GM12874 (cell line): ENCODE measurements around the gene PSMA4.

Experiments
- CTCF ChIP-seq: IDR thresholded peaks from 2 replicates; pipeline ENCODE4 v1.5.1; 2011; ENCODE audit warnings: low read depth, mild to moderate bottlenecking, control low read depth, low read length, moderate library complexity; ENCODE audit not compliant: insufficient read depth

Gene PSMA4

DNA sequence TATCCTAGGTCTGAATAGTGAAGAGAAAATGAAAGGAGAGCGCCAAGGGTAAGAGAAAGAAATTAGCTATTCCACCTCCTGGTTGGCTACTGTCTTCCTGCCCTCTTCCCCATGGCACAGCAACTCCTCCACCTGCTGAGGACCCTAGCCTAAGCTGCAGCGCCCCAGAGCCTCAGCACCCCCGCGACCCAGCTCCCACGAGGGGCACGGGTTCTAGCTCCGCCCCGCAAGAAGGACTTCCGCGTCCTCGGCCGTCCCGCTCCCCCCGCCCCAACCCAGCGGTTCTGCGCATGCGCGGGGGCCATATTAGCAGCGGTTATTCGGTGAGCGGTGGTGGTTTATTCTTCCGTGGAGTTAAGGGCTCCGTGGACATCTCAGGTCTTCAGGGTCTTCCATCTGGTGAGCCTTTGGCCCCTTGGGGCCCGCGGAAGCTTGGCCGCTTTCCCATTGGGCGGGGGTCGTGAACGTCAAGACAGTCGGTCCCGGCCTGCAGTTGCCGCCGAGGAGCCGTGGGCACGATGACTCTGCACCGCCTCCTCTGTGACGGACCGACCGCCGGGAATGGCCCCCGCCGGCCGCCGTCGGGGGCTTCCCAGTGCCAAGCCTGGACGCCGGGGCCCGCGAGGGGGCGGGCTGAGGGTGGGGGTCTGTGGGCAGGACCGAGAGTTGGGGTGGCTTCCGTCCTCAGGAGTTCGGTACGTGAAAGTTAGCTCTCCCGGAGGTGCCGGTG, at the start of gene PSMA4:
TSS of gene PSMA4 (plus strand) at position 304 of the 730 bp plus-strand sequence. CDS start 1,484 bp downstream, outside the sequence.
- TF ChIP-seq CTCF: peak; percentile 17; the same call in 1 of the 2 replicates

DNA sequence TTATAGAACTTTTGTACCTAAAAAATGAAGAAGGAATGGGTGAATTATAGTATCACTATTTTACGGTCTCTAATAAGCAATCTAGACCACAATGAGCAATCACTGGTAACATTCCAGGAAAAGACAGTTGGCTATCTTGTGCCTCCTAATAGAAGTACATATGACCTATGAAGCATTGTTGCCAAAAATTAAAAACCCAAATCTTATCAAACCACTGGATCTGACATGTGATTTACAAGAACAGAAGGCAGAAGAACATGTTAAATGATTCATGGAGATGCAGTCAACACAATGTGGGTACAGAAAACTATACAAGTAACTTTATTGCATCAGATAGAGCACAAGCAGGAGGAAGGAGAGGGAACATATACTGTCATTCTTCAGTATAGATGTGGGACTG, 47.4 kb upstream of the PSMA4 start:
- no peak for TF ChIP-seq CTCF

DNA sequence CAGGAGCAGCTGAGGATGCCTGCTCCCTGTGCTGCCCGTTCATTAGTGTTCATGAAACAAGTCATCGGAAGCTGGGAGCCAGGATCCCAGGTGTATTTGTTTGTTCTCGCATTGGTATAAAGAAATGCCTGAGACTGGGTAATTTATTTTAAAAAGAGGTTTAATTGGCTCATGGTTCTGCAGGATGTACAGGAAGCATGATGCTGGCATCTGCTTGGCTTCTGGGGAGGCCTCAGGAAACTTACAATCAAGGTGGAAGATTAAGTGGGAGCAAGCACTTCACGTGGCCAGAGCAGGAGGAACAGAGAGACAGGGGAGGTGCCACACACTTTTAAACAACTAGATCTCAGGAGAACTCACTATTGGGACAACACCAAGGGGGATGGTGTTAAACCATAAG, 38.4 kb upstream of the PSMA4 start:
- TF ChIP-seq CTCF: no peak

- TF ChIP-seq CTCF: no peak
Observed at GRCh38 chr15:78502641-78503040, 37.6 kb upstream of the PSMA4 start.

DNA sequence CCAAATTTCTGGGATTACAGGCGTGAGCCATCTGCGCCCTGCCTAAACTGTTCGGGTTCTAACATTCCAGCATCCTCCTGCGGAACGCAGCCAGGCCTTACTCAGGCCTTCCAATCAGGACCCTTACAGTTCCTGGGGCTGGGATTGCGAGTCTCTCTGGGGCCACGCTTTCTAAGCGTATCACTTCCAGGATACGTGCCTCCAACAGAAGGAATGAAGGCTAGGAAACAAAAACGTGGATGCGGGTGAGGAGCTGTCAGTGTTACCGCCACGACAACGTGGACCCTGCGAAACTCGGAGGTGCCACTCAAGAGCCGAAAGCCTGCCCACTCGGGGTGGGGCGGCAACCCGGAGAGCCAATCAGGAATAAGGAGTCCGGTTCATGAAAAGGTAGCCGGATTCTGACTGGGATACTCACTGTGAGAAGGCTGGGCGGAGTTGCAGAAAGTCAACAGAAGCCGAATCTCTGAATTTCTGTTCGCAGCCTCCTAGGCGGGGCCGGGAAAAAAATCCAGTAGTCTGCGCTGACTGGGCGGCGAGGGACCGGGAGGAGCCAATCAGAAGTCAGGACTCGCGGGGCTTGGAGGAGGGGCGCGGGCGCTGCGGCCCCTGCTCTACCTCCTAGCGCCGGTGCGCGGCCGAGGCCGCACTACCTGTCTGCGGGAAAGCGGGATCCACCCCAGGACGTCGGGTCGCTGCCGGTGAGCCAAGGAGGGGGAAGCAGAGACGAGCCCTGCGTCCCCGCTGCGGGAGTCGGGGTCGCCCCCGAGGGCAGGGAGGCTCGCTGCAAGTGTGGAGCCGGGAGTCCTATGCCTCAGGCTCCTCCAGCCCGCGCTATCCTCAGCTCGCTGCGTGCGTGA, 33.0 kb upstream of the PSMA4 start, which contains the start of gene HYKK:
TSS of gene HYKK (plus strand) at position 607 of the 860 bp plus-strand sequence. CDS start 5,512 bp downstream, outside the sequence.
- TF ChIP-seq CTCF: peak; percentile 9; the same call in 1 of the 2 replicates

DNA sequence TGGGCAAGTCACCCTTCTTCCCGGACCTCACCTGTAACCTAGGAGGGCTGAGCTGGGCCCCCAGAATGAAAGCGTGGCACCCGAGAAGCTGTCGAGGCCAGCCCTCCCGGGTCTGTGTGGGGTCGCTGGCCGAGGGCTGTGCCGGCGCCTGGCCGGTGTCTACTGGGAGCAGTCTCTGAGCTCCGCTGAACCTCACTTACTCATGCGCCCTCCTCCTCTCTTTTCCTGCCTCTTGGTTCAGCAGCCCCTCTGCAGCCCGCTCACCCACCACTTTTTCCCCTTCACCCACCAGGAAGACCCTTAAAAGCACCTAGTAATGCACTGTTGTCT, 32.4 kb upstream of the PSMA4 start:
- TF ChIP-seq CTCF: no peak

GRCh38 chr15:78508272-78508671, 32.0 kb upstream of the PSMA4 start:
- TF ChIP-seq CTCF: no peak
